ENCODE data around the gene BHLHE23.

DNA sequence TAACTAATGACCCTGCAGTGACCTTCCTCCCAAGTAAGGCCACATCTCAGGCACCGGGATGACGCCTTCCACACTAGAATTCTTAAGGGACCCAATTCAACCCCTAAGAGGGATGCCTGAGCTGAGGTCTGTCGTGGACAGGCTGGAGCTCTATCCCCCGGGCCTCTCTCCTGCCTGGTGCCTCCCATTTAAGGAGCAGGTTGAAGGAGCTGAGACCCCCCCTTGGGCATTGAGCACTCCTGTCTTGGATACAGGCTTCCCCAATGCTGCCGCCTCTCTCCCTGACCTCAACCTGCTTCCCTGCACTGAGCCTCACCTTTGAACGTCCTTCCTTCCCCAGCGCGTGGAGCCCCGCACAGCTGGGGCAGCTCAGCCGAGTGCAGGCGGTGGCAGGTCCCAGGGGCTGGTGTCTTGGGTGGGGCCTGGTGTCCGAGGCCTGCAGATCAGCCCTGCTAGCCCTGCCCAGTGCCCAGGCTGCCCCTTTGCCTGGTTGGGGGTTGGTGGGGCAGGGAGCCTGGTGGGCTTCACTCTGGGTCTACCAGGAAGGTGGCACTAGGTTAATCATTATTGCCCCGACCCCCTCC is 19.9 kb upstream of the BHLHE23 start:
- TF ChIP-seq POLR2A (IDR thresholded peaks at IDR 0.05), result no peak
- no peak for TF ChIP-seq CTCF (IDR thresholded peaks at IDR 0.05)
- TF ChIP-seq POLR2AphosphoS5 (IDR thresholded peaks at IDR 0.05), result no peak
